GM20000 (cell line): ENCODE measurements around the gene ZDHHC3.

Experiments
- DNase-seq: peaks from one replicate; pipeline ENCODE4 v3.0.0; 2012; ENCODE audit warnings: low spot score
- CTCF ChIP-seq: IDR thresholded peaks from 2 replicates; pipeline ENCODE4 v1.5.1; 2012; ENCODE audit warnings: mild to moderate bottlenecking, control low read depth; ENCODE audit errors: extremely low read depth, missing control alignments

Gene ZDHHC3

GRCh38 chr3:44965165-44965564 is 10.8 kb downstream of the ZDHHC3 start:
- DNase-seq, result no peak
- no peak for TF ChIP-seq CTCF

GRCh38 chr3:44963571-44964325 is 12.2 kb downstream of the ZDHHC3 start:
- no peak for DNase-seq

GRCh38 chr3:44962621-44963393 is 13.2 kb downstream of the ZDHHC3 start:
- no peak for DNase-seq
- TF ChIP-seq CTCF, result no peak

More at GRCh38 chr3:44963571-44964325, 12.2 kb downstream of the ZDHHC3 start:
- TF ChIP-seq CTCF, result no peak

GRCh38 chr3:44961888-44962287 is 14.1 kb downstream of the ZDHHC3 start:
- DNase-seq, result no peak
- no peak for TF ChIP-seq CTCF

- DNase-seq, result no peak
- TF ChIP-seq CTCF, result no peak
These were observed 15.5 kb downstream of the ZDHHC3 start for GRCh38 chr3:44960387-44961026.

GRCh38 chr3:44958386-44958785 is 17.6 kb downstream of the ZDHHC3 start:
- TF ChIP-seq CTCF, result no peak
- no peak for DNase-seq

- no peak for DNase-seq
- no peak for TF ChIP-seq CTCF
These were observed 18.0 kb downstream of the ZDHHC3 start for GRCh38 chr3:44957986-44958385.
